Epithelial cell of proximal tubule (primary cell): ENCODE data around the gene LRCOL1. TPM values are rescaled to one million over a fixed set of nuclear protein-coding genes. Genes with fewer than 3 reads are reported as not detected.

Source experiments
- DNase-seq: peaks from one replicate; pipeline ENCODE4 v3.0.0-alpha.2; 2011; ENCODE audit warnings: low read depth
- H3K4me3 ChIP-seq: 2 replicates; pipeline ENCODE4 v1.5.1; 2011; ENCODE audit warnings: low read depth, mild to moderate bottlenecking, low read length
- total RNA-seq: library from RNA; depleted of rRNA; stranded (reverse); fragments of >200 nt; gene quantifications from 2 replicates; pipeline ENCODE4 v1.2.3, GENCODE V29; 2015
- TF ChIP-seq, protein P1 (sequence below): conservative IDR thresholded peaks from 2 replicates; pipeline ENCODE4 v1.5.1; 2012; ENCODE audit warnings: low read depth, mild to moderate bottlenecking, low read length

LRCOL1 gene
- total RNA-seq, 1 donor from 2014 or later: not detected

- no peak for DNase-seq
- no peak overlapping the region for H3K4me3 ChIP-seq
- TF ChIP-seq, protein P1, sequence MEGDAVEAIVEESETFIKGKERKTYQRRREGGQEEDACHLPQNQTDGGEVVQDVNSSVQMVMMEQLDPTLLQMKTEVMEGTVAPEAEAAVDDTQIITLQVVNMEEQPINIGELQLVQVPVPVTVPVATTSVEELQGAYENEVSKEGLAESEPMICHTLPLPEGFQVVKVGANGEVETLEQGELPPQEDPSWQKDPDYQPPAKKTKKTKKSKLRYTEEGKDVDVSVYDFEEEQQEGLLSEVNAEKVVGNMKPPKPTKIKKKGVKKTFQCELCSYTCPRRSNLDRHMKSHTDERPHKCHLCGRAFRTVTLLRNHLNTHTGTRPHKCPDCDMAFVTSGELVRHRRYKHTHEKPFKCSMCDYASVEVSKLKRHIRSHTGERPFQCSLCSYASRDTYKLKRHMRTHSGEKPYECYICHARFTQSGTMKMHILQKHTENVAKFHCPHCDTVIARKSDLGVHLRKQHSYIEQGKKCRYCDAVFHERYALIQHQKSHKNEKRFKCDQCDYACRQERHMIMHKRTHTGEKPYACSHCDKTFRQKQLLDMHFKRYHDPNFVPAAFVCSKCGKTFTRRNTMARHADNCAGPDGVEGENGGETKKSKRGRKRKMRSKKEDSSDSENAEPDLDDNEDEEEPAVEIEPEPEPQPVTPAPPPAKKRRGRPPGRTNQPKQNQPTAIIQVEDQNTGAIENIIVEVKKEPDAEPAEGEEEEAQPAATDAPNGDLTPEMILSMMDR: no peak
Measured at GRCh38 chr12:132651444-132652100, 41.2 kb upstream of the LRCOL1 start.

GRCh38 chr12:132649226-132649945, 39.0 kb upstream of the LRCOL1 start:
- TF ChIP-seq, protein P1: no peak
- DNase-seq: no peak
- no peak overlapping the region for H3K4me3 ChIP-seq

- H3K4me3 ChIP-seq: no peak overlapping the region
- TF ChIP-seq, protein P1: no peak
- no peak for DNase-seq
Measured at GRCh38 chr12:132648616-132649225, 38.3 kb upstream of the LRCOL1 start.

- no peak overlapping the region for H3K4me3 ChIP-seq
- TF ChIP-seq, protein P1: no peak
- DNase-seq: no peak
Measured at GRCh38 chr12:132647858-132648257, 37.5 kb upstream of the LRCOL1 start.

- no peak for DNase-seq
- TF ChIP-seq, protein P1: no peak
- H3K4me3 ChIP-seq: no peak overlapping the region
Measured at GRCh38 chr12:132646850-132647249, 36.5 kb upstream of the LRCOL1 start.

GRCh38 chr12:132642846-132643835, 32.8 kb upstream of the LRCOL1 start:
- H3K4me3 ChIP-seq: no peak overlapping the region
- TF ChIP-seq, protein P1: no peak
- DNase-seq: no peak
